Measurements from ENCODE around the gene CHAMP1. TPM values are rescaled to one million over a fixed set of nuclear protein-coding genes. Genes with fewer than 3 reads are reported as not detected.
A peak's percentile ranks its signal among the peaks of the same experiment; 100 is the strongest.

The CHAMP1 gene
- total RNA-seq, 1 donor from 2014 or later = 26.8 TPM

DNA sequence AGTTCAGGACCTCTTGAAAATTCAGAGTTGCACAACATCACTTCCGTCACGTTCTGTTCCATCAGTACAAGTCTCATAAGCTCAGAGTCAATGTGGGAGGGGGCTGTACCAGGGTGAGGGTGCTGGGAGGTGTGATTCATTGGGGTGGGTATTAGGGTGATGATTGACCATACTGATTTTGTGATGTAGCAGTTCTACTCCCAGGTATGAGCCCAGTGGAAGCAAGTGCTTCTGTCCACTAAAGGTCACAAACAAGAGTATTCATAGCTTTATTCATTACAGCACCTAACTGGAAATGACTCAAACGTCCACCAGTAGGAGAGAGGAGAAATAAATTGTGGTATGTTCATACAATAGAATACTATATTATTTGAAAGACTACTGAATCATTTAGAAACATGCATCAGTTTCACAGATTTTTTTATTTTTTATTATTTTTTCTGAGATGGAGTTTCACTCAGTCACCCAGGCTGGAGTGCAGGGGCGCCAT is 45.0 kb upstream of the CHAMP1 start:
- Histone ChIP-seq H3K27ac (ENCODE audit: low read depth, low read length) (no peak overlapping the region), H3K27me3 (ENCODE audit: insufficient read depth, low read length) (no peaks in the 10 kb centered on the region), H2AFZ (ENCODE audit: low read depth, low read length) (no peak overlapping the region), H3K9me3 (ENCODE audit: insufficient read depth, low read depth, low read length) (no peaks in the 10 kb centered on the region), H3K4me2 (ENCODE audit: low read length) (no peak overlapping the region), H3K4me1 (ENCODE audit: insufficient read depth, low read length) (peaks cover 24% of the 10 kb centered on the region), H3K36me3 (ENCODE audit: insufficient read depth, low read length) (peaks cover 49% of the 10 kb centered on the region), H3K9ac (ENCODE audit: low read length) (no peak overlapping the region), H3K79me2 (ENCODE audit: insufficient read depth, low read length) (no peaks in the 10 kb centered on the region), H4K20me1 (ENCODE audit: insufficient read depth, low read length) (no peaks in the 10 kb centered on the region), H3K4me3 (ENCODE audit: insufficient read depth, low read depth, low read length) (no peak overlapping the region)
- peaks cover 38% of the 10 kb centered on the region for H3K36me3 Mint-ChIP-seq (ENCODE audit: low read depth, unreplicated experiment)
- H3K27me3 Mint-ChIP-seq (ENCODE audit: low read depth, unreplicated experiment) = no peaks in the 10 kb centered on the region
- no peak for TF ChIP-seq EZH2 (IDR thresholded peaks at IDR 0.05; ENCODE audit: insufficient read depth, low read length)
- TF ChIP-seq, protein P1, sequence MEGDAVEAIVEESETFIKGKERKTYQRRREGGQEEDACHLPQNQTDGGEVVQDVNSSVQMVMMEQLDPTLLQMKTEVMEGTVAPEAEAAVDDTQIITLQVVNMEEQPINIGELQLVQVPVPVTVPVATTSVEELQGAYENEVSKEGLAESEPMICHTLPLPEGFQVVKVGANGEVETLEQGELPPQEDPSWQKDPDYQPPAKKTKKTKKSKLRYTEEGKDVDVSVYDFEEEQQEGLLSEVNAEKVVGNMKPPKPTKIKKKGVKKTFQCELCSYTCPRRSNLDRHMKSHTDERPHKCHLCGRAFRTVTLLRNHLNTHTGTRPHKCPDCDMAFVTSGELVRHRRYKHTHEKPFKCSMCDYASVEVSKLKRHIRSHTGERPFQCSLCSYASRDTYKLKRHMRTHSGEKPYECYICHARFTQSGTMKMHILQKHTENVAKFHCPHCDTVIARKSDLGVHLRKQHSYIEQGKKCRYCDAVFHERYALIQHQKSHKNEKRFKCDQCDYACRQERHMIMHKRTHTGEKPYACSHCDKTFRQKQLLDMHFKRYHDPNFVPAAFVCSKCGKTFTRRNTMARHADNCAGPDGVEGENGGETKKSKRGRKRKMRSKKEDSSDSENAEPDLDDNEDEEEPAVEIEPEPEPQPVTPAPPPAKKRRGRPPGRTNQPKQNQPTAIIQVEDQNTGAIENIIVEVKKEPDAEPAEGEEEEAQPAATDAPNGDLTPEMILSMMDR (IDR thresholded peaks at IDR 0.05; ENCODE audit: insufficient read depth, low read depth, low read length) = no peak
- FAIRE-seq (no peak), DNase-seq (ENCODE audit: low read depth) (no peak)
- H3K27ac Mint-ChIP-seq (ENCODE audit: unreplicated experiment) = no peak overlapping the region
- H3K4me3 Mint-ChIP-seq (ENCODE audit: unreplicated experiment) = peak overlapping the region; percentile 3
- no peaks in the 10 kb centered on the region for H3K9me3 Mint-ChIP-seq (ENCODE audit: unreplicated experiment)
- H3K4me1 Mint-ChIP-seq (ENCODE audit: low read depth, unreplicated experiment) = peaks cover 16% of the 10 kb centered on the region

DNA sequence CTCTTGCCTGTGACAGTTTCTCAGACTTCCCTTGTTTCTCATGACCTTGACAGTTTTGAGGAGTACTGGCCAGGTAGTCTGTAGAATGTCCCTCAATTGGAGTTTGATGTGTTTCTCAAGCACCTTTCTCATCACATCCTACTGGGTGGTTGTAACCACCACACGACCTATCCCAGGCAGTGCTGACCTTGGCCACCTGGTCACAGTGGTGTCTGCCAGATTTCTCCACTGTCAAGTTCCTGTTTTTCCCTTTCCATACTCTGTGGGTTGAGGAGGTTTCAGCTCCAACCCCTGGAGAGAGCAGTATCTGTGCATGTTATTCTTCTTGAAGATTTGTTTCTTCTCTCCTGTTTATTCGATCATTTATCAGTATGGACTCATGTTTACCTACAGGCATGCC is 41.3 kb upstream of the CHAMP1 start:
- H3K4me1 Mint-ChIP-seq (ENCODE audit: low read depth, unreplicated experiment) = peaks cover 7% of the 10 kb centered on the region
- no peak overlapping the region for H2AFZ ChIP-seq (ENCODE audit: low read depth, low read length)
- H3K9ac ChIP-seq (ENCODE audit: low read length) = no peak overlapping the region
- H3K9me3 Mint-ChIP-seq (ENCODE audit: unreplicated experiment) = no peaks in the 10 kb centered on the region
- DNase-seq (ENCODE audit: low read depth) (no peak), FAIRE-seq (no peak)
- no peaks in the 10 kb centered on the region for H3K9me3 ChIP-seq (ENCODE audit: insufficient read depth, low read depth, low read length)
- no peaks in the 10 kb centered on the region for H4K20me1 ChIP-seq (ENCODE audit: insufficient read depth, low read length)
- no peak overlapping the region for H3K27ac ChIP-seq (ENCODE audit: low read depth, low read length)
- no peak for TF ChIP-seq EZH2 (IDR thresholded peaks at IDR 0.05; ENCODE audit: insufficient read depth, low read length)
- TF ChIP-seq, protein P1 (IDR thresholded peaks at IDR 0.05; ENCODE audit: insufficient read depth, low read depth, low read length) = no peak
- no peak overlapping the region for H3K27ac Mint-ChIP-seq (ENCODE audit: unreplicated experiment)
- H3K27me3 ChIP-seq (ENCODE audit: insufficient read depth, low read length) = no peaks in the 10 kb centered on the region
- no peaks in the 10 kb centered on the region for H3K79me2 ChIP-seq (ENCODE audit: insufficient read depth, low read length)
- H3K4me3 ChIP-seq (ENCODE audit: insufficient read depth, low read depth, low read length) = no peak overlapping the region
- H3K36me3 Mint-ChIP-seq (ENCODE audit: low read depth, unreplicated experiment) = peaks cover 34% of the 10 kb centered on the region
- no peaks in the 10 kb centered on the region for H3K27me3 Mint-ChIP-seq (ENCODE audit: low read depth, unreplicated experiment)
- peaks cover 5% of the 10 kb centered on the region for H3K4me1 ChIP-seq (ENCODE audit: insufficient read depth, low read length)
- no peak overlapping the region for H3K4me3 Mint-ChIP-seq (ENCODE audit: unreplicated experiment)
- H3K4me2 ChIP-seq (ENCODE audit: low read length) = no peak overlapping the region
- peaks cover 43% of the 10 kb centered on the region for H3K36me3 ChIP-seq (ENCODE audit: insufficient read depth, low read length)

DNA sequence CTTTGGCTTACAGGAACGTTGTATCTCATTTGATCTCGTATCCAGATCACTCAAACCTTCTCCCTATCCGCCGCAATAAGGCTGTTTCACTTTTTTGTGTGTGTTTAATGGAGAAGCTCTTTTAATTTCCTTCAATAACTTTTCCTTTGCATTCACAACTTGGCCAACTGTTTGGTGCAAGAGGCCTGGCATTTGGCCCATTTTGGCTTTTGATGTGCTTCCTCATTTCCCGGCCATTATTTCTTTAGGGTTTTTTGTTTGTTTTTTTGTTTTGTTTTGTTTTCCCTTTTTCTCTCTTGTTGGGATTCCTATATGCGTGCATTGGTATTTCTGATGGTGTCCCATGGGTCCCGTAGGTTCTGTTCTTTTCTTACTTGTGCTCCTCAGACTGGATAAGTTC is 39.0 kb upstream of the CHAMP1 start:
- H3K27me3 Mint-ChIP-seq (ENCODE audit: low read depth, unreplicated experiment) = no peaks in the 10 kb centered on the region
- TF ChIP-seq, protein P1 (IDR thresholded peaks at IDR 0.05; ENCODE audit: insufficient read depth, low read depth, low read length) = no peak
- TF ChIP-seq EZH2 (IDR thresholded peaks at IDR 0.05; ENCODE audit: insufficient read depth, low read length) = no peak
- H3K4me3 Mint-ChIP-seq (ENCODE audit: unreplicated experiment) = peak overlapping the region; percentile 9
- no peaks in the 10 kb centered on the region for H3K79me2 ChIP-seq (ENCODE audit: insufficient read depth, low read length)
- H3K27ac Mint-ChIP-seq (ENCODE audit: unreplicated experiment) = no peak overlapping the region
- no peaks in the 10 kb centered on the region for H4K20me1 ChIP-seq (ENCODE audit: insufficient read depth, low read length)
- no peak for DNase-seq (ENCODE audit: low read depth)
- no peak overlapping the region for H3K4me3 ChIP-seq (ENCODE audit: insufficient read depth, low read depth, low read length)
- H3K27me3 ChIP-seq (ENCODE audit: insufficient read depth, low read length) = no peaks in the 10 kb centered on the region
- H3K9me3 ChIP-seq (ENCODE audit: insufficient read depth, low read depth, low read length) = no peaks in the 10 kb centered on the region
- no peak overlapping the region for H3K27ac ChIP-seq (ENCODE audit: low read depth, low read length)
- no peak overlapping the region for H3K9ac ChIP-seq (ENCODE audit: low read length)
- no peak overlapping the region for H2AFZ ChIP-seq (ENCODE audit: low read depth, low read length)
- peaks cover 27% of the 10 kb centered on the region for H3K36me3 ChIP-seq (ENCODE audit: insufficient read depth, low read length)
- no peak for FAIRE-seq
- peaks cover 3% of the 10 kb centered on the region for H3K4me1 Mint-ChIP-seq (ENCODE audit: low read depth, unreplicated experiment)
- no peaks in the 10 kb centered on the region for H3K9me3 Mint-ChIP-seq (ENCODE audit: unreplicated experiment)
- peaks cover 19% of the 10 kb centered on the region for H3K36me3 Mint-ChIP-seq (ENCODE audit: low read depth, unreplicated experiment)
- peaks cover 4% of the 10 kb centered on the region for H3K4me1 ChIP-seq (ENCODE audit: insufficient read depth, low read length)
- H3K4me2 ChIP-seq (ENCODE audit: low read length) = no peak overlapping the region
